ENCODE data around the gene RAB10. TPM values are rescaled to one million over a fixed set of nuclear protein-coding genes. Genes with fewer than 3 reads are reported as not detected.

RAB10 gene
- total and polyA plus RNA-seq, 2 of the 13 experiments (the other 11 are each of a cell fraction or from before 2014, with no cell fraction given) = 48.2 to 120 TPM

- TF ChIP-seq ZSCAN5A (CRISPR knock-in tag; IDR thresholded peaks at IDR 0.05; ENCODE audit: borderline replicate concordance) = no peak
- 0 out of 2 replicates have a peak, but pooled peaks have one; percentile 54 for TF ChIP-seq ZNF3 (CRISPR knock-in tag; IDR thresholded peaks at IDR 0.05)
- TF ChIP-seq MTF2 (CRISPR knock-in tag; IDR thresholded peaks at IDR 0.05; ENCODE audit: borderline replicate concordance) = no peak
- TF ChIP-seq MIER2 (CRISPR knock-in tag; IDR thresholded peaks at IDR 0.05) = no peak
- no peak for TF ChIP-seq NONO (IDR thresholded peaks at IDR 0.05)
- TF ChIP-seq NONO (CRISPR knock-in tag; conservative IDR thresholded peaks at IDR 0.05) = no peak
- peak; percentile 81 for TF ChIP-seq GATAD2A (CRISPR knock-in tag; IDR thresholded peaks at IDR 0.05)
- peak; percentile 69; the same call in 1 of the 2 replicates for TF ChIP-seq JUN (CRISPR knock-in tag; IDR thresholded peaks at IDR 0.05)
- TF ChIP-seq HIVEP1 (CRISPR knock-in tag; IDR thresholded peaks at IDR 0.05) = no peak
- no peak for TF ChIP-seq HNRNPUL1 (IDR thresholded peaks at IDR 0.05; ENCODE audit: low read depth, low read length)
- no peak for TF ChIP-seq TP53 (CRISPR knock-in tag; conservative IDR thresholded peaks at IDR 0.05)
- TF ChIP-seq FOXK1 (CRISPR knock-in tag; IDR thresholded peaks at IDR 0.05; ENCODE audit: borderline replicate concordance, low read depth) = peak; percentile 61
- no peak for TF ChIP-seq CBX1 (IDR thresholded peaks at IDR 0.05; ENCODE audit: low read depth)
- TF ChIP-seq ARID4A (CRISPR knock-in tag; IDR thresholded peaks at IDR 0.05; ENCODE audit: borderline replicate concordance) = peak; percentile 54; the same call in 1 of the 2 replicates
- TF ChIP-seq NR0B2 (CRISPR knock-in tag; IDR thresholded peaks at IDR 0.05) = no peak
- no peak for TF ChIP-seq ZNF34 (CRISPR knock-in tag; IDR thresholded peaks at IDR 0.05; ENCODE audit: borderline replicate concordance)
- TF ChIP-seq EEA1 (CRISPR knock-in tag; IDR thresholded peaks at IDR 0.05; ENCODE audit: borderline replicate concordance) = no peak
- TF ChIP-seq DNMT1 (CRISPR knock-in tag; IDR thresholded peaks at IDR 0.05) = no peak
- no peak for TF ChIP-seq ZNF704 (CRISPR knock-in tag; IDR thresholded peaks at IDR 0.05; ENCODE audit: borderline replicate concordance)
- TF ChIP-seq REL (CRISPR knock-in tag; conservative IDR thresholded peaks at IDR 0.05) = no peak
- TF ChIP-seq CSRNP1 (CRISPR knock-in tag; IDR thresholded peaks at IDR 0.05) = no peak
Measured at GRCh38 chr2:26011990-26012856, 21.7 kb upstream of the RAB10 start (continued).

Measured in HepG2 (cell line).